SKM-1 (cell line): ENCODE results near the gene CLIP1.
"Not testable (repeated sequence)": the region's sequence is repeated elsewhere in the genome, so short reads cannot be mapped to it uniquely, and the experiment has no call there.

Experiments used
- DNase-seq: peaks from one replicate; lab custom pipeline; 2025; ENCODE audit not compliant: unreplicated experiment; lab: John Stamatoyannopoulos, UW

Gene CLIP1

GRCh38 chr12:122437656-122438121 lies 15.2 kb upstream of the CLIP1 start:
- DNase-seq = no peak

GRCh38 chr12:122435186-122435585 lies 12.7 kb upstream of the CLIP1 start:
- DNase-seq = no peak

- not testable (repeated sequence) for DNase-seq
Measured at GRCh38 chr12:122429043-122429442, 6.6 kb upstream of the CLIP1 start.

- no peak for DNase-seq
Measured at GRCh38 chr12:122427403-122427802, 4.9 kb upstream of the CLIP1 start.

DNA sequence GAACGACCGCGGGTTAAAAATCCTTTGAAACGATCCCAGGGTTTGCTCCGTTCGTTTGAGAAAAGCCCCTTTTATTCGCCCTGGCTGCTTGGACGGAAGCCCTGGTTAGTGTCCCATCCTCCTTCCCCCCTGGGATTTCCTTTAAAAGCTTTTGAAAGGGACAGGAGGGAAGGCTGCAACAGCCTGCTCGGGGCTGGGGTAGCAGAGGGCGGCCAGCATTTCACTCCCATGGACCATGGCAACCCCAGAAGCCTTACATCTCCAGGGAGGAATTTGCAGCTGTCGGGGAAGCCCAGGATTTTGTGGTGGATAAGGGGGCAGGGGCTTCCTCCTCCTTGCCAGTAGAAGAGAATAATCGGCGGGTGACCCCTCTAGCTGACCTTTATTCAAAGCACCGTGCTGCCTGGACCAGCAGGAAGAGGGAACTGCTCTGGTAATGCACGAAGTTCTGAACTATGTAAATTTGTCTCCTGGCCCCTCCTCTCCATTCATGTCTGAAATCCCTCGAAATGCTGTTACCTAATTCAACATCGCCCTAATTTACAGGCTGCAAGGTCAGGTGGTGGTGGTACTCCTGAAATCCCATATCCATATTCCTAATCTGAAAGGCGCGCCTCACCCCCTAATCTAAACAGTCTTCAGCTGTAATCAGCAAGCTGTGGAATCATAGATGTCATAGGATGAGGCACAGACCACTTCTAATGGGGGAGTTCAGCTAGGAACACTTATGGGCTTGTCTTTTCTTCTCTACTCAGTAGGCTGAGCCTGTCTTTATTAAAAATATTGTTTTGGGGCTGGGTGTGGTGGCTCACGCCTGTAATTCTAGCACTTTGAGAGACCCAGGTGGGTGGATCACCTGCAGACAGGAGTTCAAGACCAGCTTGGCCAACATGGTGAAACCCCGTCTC lies 1.0 kb upstream of the CLIP1 start:
- DNase-seq = no peak

- no peak for DNase-seq
Measured at GRCh38 chr12:122422730-122423257, 325 bp upstream of the CLIP1 start.

DNA sequence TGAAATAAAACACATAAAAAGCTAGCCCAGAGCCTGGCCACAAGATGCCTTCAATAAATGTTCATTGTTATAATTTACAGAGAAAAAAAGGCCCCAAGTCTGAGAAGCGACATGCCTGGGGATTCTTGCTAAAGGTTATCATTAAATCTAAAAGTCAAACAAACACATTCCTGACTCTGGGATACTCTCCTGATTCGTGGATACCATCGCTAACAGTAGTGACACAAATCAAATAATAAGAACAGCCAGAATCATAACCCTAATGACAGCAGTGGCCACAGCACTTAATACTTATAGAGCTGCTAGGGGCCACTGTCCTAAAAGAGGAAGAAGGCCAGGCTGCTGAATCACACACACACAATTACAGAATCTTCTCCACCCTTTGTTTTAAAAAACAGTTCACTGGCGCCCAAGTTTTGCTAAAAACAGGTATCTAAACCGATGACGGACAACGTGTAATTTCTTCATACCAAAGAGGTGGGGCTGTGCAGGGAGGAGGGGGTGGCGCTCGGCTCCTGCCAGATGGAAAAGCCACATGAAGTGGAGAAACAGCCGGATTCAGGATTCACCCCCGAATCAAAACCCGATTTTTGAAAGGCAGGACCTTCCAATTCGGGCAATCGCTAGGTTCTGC lies 1.2 kb downstream of the CLIP1 start:
- DNase-seq = peak; percentile 3

GRCh38 chr12:122420471-122421162 lies 1.9 kb downstream of the CLIP1 start:
- DNase-seq = no peak

DNA sequence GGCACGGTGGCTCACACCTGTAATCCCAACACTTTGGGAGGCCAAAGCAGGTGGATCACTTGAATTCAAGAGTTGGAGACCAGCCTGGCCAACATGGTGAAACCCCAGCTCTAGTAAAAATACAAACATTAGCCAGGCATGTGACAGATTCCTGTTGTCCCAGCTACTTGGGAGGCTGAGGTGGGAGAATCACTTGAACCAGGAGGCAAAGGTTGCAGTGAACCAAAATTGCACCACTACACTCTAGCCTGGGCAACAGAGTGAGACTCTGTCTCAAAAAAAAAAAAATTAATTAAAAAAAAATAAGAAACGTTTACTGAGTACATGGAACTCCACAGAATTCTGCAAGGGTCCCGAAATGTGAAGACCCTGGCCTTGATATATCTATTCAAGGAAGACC lies 3.4 kb downstream of the CLIP1 start:
- not testable (repeated sequence) for DNase-seq

- DNase-seq = not testable (repeated sequence)
Measured at GRCh38 chr12:122415665-122416064, 6.8 kb downstream of the CLIP1 start.

GRCh38 chr12:122413516-122414404 lies 8.7 kb downstream of the CLIP1 start:
- no peak for DNase-seq

DNA sequence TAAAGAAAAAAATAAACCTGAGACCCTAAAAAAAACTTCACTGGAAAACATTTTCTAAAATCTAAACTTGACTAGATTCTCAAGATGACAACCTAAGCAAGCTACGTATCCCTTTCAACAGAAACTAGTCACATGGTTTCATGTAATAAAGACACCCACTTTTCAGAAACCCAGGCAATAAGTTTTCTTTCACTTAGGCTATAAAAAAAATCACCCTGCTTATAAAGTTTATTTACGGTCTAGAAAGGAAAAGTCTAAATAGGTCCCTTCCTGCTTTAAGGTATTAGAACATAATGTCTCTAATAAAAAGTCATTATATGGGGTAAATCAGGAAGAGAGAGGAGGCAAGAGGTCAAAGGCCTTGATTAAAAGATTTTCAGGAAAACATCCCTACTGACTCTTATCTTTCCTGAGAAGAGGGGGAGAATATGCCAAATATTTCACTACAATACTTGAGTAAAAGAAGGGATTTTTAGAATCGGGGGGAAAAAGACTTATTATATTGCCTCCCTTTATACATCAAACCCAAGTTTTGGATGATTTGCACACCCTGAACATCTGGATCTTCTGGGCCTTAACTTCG lies 9.5 kb downstream of the CLIP1 start:
- no peak for DNase-seq

- DNase-seq = no peak
Measured at GRCh38 chr12:122411537-122411936, 10.9 kb downstream of the CLIP1 start.

GRCh38 chr12:122407208-122407607 lies 15.3 kb downstream of the CLIP1 start:
- DNase-seq = no peak

GRCh38 chr12:122406701-122407164 lies 15.7 kb downstream of the CLIP1 start:
- no peak for DNase-seq

DNA sequence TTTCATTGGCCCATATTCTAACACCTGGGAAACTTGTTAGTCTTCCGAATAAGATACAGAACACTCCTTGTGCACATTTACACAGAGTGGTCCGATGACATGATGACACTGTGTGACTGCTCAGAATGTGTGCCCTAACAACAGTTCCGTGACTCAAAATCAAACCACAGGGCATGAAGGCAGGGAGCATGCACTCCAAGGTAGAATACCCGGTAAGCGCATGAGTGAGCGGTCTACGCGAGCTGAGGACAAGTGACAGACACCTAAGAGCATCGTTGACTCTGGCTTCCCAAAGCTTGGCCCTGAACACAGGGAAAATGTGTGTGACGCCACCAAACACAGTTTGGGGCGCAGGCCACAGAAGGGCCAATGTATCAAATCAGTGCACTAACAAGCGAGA lies 18.6 kb downstream of the CLIP1 start:
- no peak for DNase-seq

- DNase-seq = no peak
Measured at GRCh38 chr12:122403115-122403770, 19.2 kb downstream of the CLIP1 start.

DNA sequence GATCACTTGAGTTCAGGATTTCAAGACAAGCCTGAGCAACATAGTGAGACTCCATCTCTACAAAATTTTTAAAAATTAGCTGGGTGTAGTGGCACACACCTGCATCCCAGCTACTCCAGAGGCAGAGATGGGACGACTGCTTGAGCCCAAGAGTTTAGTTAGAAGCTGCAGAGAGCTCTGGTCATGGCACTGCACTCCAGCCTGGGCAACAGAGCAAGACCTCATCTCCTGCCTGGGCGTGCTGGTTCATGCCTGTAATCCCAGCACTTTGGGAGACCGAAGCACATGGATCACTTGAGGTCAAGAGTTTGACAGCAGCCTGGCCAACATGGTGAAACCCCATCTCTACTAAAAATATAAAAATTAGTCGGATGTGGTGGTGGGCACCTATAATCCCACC lies 20.2 kb downstream of the CLIP1 start:
- DNase-seq = no peak

- DNase-seq = peak; percentile 20
Measured at GRCh38 chr12:122399592-122400373, 22.7 kb downstream of the CLIP1 start.
